Mammary epithelial cell (primary cell): Measurements from ENCODE around the gene ARHGAP26.
"Not testable (repeated sequence)": the region's sequence is repeated elsewhere in the genome, so short reads cannot be mapped to it uniquely, and the experiment has no call there.

Source experiments
- EZH2 ChIP-seq: IDR thresholded peaks from 2 replicates; pipeline ENCODE4 v1.6.1; 2012; ENCODE audit warnings: low read length, inconsistent platforms, borderline replicate concordance
- TF ChIP-seq, protein P1 (sequence below), 2 donors: IDR thresholded peaks in 1 of 2; conservative IDR thresholded peaks in 1 of 2; 2 replicates each; pipeline ENCODE4 v1.5.1; 2011 to 2012; ENCODE audit warnings: inconsistent platforms in 2 of 2, low read length in 2 of 2, mild to moderate bottlenecking in 2 of 2, control low read depth in 1 of 2, low read depth in 1 of 2; ENCODE audit not compliant: insufficient read depth in 1 of 2; ENCODE audit errors: extremely low read depth in 1 of 2

DNA sequence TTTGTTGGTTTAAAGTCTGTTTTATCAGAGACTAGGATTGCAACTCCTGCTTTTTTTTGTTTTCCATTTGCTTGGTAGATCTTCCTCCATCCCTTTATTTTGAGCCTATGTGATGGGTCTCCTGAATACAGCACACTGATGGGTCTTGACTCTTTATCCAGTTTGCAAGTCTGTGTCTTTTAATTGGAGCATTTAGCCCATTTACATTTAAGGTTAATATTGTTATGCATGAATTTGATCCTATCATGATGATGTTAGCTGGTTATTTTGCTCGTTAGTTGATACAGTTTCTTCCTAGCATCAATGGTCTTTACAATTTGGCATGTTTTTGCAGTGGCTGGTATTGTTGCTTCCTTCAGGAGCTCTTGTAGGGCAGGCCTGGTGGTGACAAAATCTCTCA is 219.1 kb downstream of the ARHGAP26 start:
- TF ChIP-seq, protein P1, sequence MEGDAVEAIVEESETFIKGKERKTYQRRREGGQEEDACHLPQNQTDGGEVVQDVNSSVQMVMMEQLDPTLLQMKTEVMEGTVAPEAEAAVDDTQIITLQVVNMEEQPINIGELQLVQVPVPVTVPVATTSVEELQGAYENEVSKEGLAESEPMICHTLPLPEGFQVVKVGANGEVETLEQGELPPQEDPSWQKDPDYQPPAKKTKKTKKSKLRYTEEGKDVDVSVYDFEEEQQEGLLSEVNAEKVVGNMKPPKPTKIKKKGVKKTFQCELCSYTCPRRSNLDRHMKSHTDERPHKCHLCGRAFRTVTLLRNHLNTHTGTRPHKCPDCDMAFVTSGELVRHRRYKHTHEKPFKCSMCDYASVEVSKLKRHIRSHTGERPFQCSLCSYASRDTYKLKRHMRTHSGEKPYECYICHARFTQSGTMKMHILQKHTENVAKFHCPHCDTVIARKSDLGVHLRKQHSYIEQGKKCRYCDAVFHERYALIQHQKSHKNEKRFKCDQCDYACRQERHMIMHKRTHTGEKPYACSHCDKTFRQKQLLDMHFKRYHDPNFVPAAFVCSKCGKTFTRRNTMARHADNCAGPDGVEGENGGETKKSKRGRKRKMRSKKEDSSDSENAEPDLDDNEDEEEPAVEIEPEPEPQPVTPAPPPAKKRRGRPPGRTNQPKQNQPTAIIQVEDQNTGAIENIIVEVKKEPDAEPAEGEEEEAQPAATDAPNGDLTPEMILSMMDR (conservative IDR thresholded peaks at IDR 0.05 in 1 of 2, IDR thresholded peaks at IDR 0.05 in 1 of 2; ENCODE audit: extremely low read depth in 1 of 2, insufficient read depth in 1 of 2, low read depth in 1 of 2, low read length in 2 of 2): not testable (repeated sequence)
- not testable (repeated sequence) for TF ChIP-seq EZH2
